SK-N-SH (cell line): ENCODE measurements around the gene CACNA1D. TPM values are rescaled to one million over a fixed set of nuclear protein-coding genes. Genes with fewer than 3 reads are reported as not detected.

Experiments used
- CTCF ChIA-PET: fragments of 300-600, 350-600 bp; formaldehyde crosslinking; extraction: SDS; loops from one replicate; lab custom pipeline; 2021; lab: Yijun Ruan, JAX
- POLR2A ChIA-PET: fragments of 350-600 bp; sonication (Branson Sonifier 250); formaldehyde crosslinking; extraction: SDS; loops from one replicate; lab custom pipeline; 2020; ENCODE audit warnings: antibody characterized with exemption, inconsistent platforms; lab: Yijun Ruan, JAX
- DNase-seq: peaks from one replicate; pipeline ENCODE4 v3.0.0; 2012
- H2AFZ ChIP-seq: fragments of 200-600 bp; sonication (generic); 2 replicates; pipeline ENCODE4 v1.8.1; 2016; ENCODE audit warnings: antibody characterized with exemption, mild to moderate bottlenecking, low read depth
- H3F3A ChIP-seq: fragments of 200-600 bp; sonication (generic); replicated peaks from 2 replicates; pipeline ENCODE3; 2016; ENCODE audit warnings: antibody characterized with exemption, mild to moderate bottlenecking; ENCODE audit not compliant: insufficient read depth
- H3K27ac ChIP-seq, 2 experiments: fragments of 200-500 bp in 1 of 2; fragments of 200-600 bp in 1 of 2; sonication (Bioruptor generic) in 1 of 2; sonication (generic), shearing (Covaris generic) in 1 of 2; 2 replicates each; pipeline versions ENCODE4 v1.5.1 to v1.6.1; 2014 to 2016; ENCODE audit warnings: low read depth in 2 of 2, inconsistent platforms in 1 of 2, low read length in 1 of 2, mild to moderate bottlenecking in 1 of 2, mixed read lengths in 1 of 2
- H3K27me3 ChIP-seq: fragments of 200-600 bp; sonication (generic), shearing (Covaris generic); 2 replicates; pipeline ENCODE4 v1.6.1; 2016; ENCODE audit warnings: mixed run types; ENCODE audit not compliant: insufficient read depth
- H3K36me3 ChIP-seq, 2 experiments: fragments of 200-500 bp in 1 of 2; fragments of 200-600 bp in 1 of 2; sonication (Bioruptor generic) in 1 of 2; sonication (generic) in 1 of 2; replicated peaks in 1 of 2; 2 replicates each; pipeline versions ENCODE3 to v1.5.1; 2014 to 2016; ENCODE audit warnings: low read length in 1 of 2, mild to moderate bottlenecking in 1 of 2; ENCODE audit not compliant: insufficient read depth in 2 of 2, control insufficient read depth in 1 of 2
- H3K4me1 ChIP-seq, 2 experiments: fragments of 200-500 bp in 1 of 2; fragments of 200-600 bp in 1 of 2; sonication (Bioruptor generic) in 1 of 2; sonication (generic), shearing (Covaris generic) in 1 of 2; 2 replicates each; pipeline versions ENCODE4 v1.5.1 to v1.6.1; 2014 to 2016; ENCODE audit warnings: low read depth in 1 of 2, low read length in 1 of 2, mixed run types in 1 of 2; ENCODE audit not compliant: insufficient read depth in 2 of 2, control insufficient read depth in 1 of 2
- H3K4me2 ChIP-seq: fragments of 200-600 bp; sonication (generic), shearing (Covaris generic); 2 replicates; pipeline ENCODE4 v1.6.1; 2017; ENCODE audit warnings: mixed run types
- H3K4me3 ChIP-seq, 2 experiments: fragments of 200-500 bp in 1 of 2; fragments of 200-600 bp in 1 of 2; sonication (Bioruptor generic) in 1 of 2; sonication (generic), shearing (Covaris generic) in 1 of 2; 2 replicates each; pipeline versions ENCODE4 v1.5.1 to v1.8.1; 2014 to 2016; ENCODE audit warnings: low read depth in 2 of 2, inconsistent platforms in 1 of 2, low read length in 1 of 2, mild to moderate bottlenecking in 1 of 2, mixed read lengths in 1 of 2, moderate library complexity in 1 of 2
- H3K79me2 ChIP-seq: fragments of 200-600 bp; sonication (generic); 2 replicates; pipeline ENCODE4 v1.8.1; 2017; ENCODE audit warnings: mild to moderate bottlenecking; ENCODE audit not compliant: insufficient read depth
- H3K9ac ChIP-seq: fragments of 200-600 bp; sonication (generic); 2 replicates; pipeline ENCODE4 v1.6.1; 2017; ENCODE audit warnings: mixed run types
- H3K9me2 ChIP-seq: fragments of 200-600 bp; sonication (generic); 2 replicates; pipeline ENCODE4 v1.6.1; 2017; ENCODE audit warnings: mixed run types
- H3K9me3 ChIP-seq: fragments of 200-600 bp; sonication (generic); 2 replicates; pipeline ENCODE4 v1.6.1; 2017; ENCODE audit warnings: mixed run types, mild to moderate bottlenecking, moderate library complexity
- H4K20me1 ChIP-seq: fragments of 200-600 bp; sonication (generic); 2 replicates; pipeline ENCODE4 v1.6.1; 2017; ENCODE audit warnings: mild to moderate bottlenecking, mixed run types; ENCODE audit not compliant: insufficient read depth
- CHD2 ChIP-seq: fragments of 150-350 bp; IDR thresholded peaks from 2 replicates; pipeline ENCODE4 v1.6.1; 2018; ENCODE audit warnings: low read length; ENCODE audit not compliant: partially characterized antibody
- EP300 ChIP-seq, 2 experiments: IDR thresholded peaks; 2 replicates each; pipeline versions ENCODE4 v1.4.0 to v1.6.1; 2012; ENCODE audit warnings: borderline replicate concordance in 1 of 2, low read depth in 1 of 2, low read length in 1 of 2
- GATA2 ChIP-seq: sonication (generic); formaldehyde crosslinking; IDR thresholded peaks from 2 replicates; pipeline ENCODE4 v1.5.0; 2020; ENCODE audit warnings: mild to moderate bottlenecking, missing genetic modification reagents
- MEF2A ChIP-seq: IDR thresholded peaks from 2 replicates; pipeline ENCODE4 v1.4.0; 2012; ENCODE audit warnings: low read depth, borderline replicate concordance
- MXI1 ChIP-seq: IDR thresholded peaks from 2 replicates; pipeline ENCODE4 v1.6.1; 2012; ENCODE audit warnings: mild to moderate bottlenecking, low read depth, low read length, improper control_type of control experiment
- NFIC ChIP-seq: IDR thresholded peaks from 2 replicates; pipeline ENCODE4 v1.4.0; 2012; ENCODE audit warnings: borderline replicate concordance
- NRF1 ChIP-seq: IDR thresholded peaks from 2 replicates; pipeline ENCODE4 v1.6.1; 2012; ENCODE audit warnings: low read depth, mild to moderate bottlenecking, low read length
- POLR2AphosphoS5 ChIP-seq: IDR thresholded peaks from 2 replicates; pipeline ENCODE4 v1.6.1; 2012; ENCODE audit warnings: low read depth, low read length
- RXRA ChIP-seq: IDR thresholded peaks from 2 replicates; pipeline ENCODE4 v1.4.0; 2012; ENCODE audit warnings: low read depth, mild to moderate bottlenecking, borderline replicate concordance
- SMC3 ChIP-seq: IDR thresholded peaks from 2 replicates; pipeline ENCODE4 v1.6.1; 2012; ENCODE audit warnings: low read depth, low read length, improper control_type of control experiment
- TAF1 ChIP-seq: IDR thresholded peaks from 2 replicates; pipeline ENCODE4 v1.6.1; 2012; ENCODE audit warnings: low read depth, mild to moderate bottlenecking, low read length, moderate library complexity, borderline replicate concordance
- TCF12 ChIP-seq: IDR thresholded peaks from 2 replicates; pipeline ENCODE4 v1.4.0; 2012
- TEAD4 ChIP-seq: IDR thresholded peaks from 2 replicates; pipeline ENCODE4 v1.4.0; 2012; ENCODE audit warnings: mild to moderate bottlenecking, borderline replicate concordance; ENCODE audit not compliant: insufficient read depth
- YY1 ChIP-seq: IDR thresholded peaks from 2 replicates; pipeline ENCODE4 v1.4.0; 2012; ENCODE audit warnings: low read depth, mild to moderate bottlenecking
- WGBS: methylation state at CpG from one replicate; pipeline ENCODE4 v1.1.6; 2017; ENCODE audit warnings: low lambda C conversion rate; 5-methylcytosine and 5-hydroxymethylcytosine counted together
- polyA plus RNA-seq, 3 experiments: library from polyadenylated mRNA; depleted of rRNA; stranded (reverse); fragments of >200 nt; gene quantifications; 2 replicates each; pipeline ENCODE4 v1.2.3, GENCODE V29; 2012
- TF ChIP-seq, protein P1 (sequence below): IDR thresholded peaks from 2 replicates; pipeline ENCODE4 v1.4.0; 2012; ENCODE audit warnings: low read depth, borderline replicate concordance
- TF ChIP-seq, protein P2 (sequence below): fragments of 150-350 bp; IDR thresholded peaks from 2 replicates; pipeline ENCODE4 v1.6.1; 2017; ENCODE audit warnings: antibody characterized with exemption, low read length, low read depth, borderline replicate concordance
- TF ChIP-seq, protein P3 (sequence below): IDR thresholded peaks from 2 replicates; pipeline ENCODE4 v1.4.0; 2012; ENCODE audit warnings: low read depth
- TF ChIP-seq, protein P4 (sequence below): IDR thresholded peaks from 2 replicates; pipeline ENCODE4 v1.6.1; 2012; ENCODE audit warnings: mild to moderate bottlenecking, low read depth, low read length, moderate library complexity

The CACNA1D gene
- polyA plus RNA-seq, 1 of the 3 experiments (the other 2 are of a cell fraction), result 0.12 TPM

DNA sequence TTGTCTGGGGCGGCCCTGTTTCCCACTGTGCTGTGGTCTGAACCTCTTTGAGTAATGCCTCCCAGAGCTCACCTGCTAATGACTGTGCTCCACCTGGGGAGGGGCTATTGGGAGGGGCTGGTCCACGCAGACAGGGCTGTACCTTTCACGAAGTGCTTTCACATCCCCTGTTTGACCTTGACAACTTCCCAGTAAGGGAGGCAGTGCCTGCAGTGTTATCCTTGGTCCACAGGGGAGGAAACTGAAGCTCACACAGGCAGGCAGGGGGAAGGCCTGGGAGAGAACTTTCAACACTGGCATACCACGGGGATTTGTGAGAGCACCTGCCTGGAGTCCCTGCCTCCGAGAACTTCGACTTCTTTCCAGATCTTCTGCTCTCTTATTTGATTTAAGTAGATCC lies 91.2 kb downstream of the CACNA1D start:
- Histone ChIP-seq H3K27ac (no peak overlapping the region), H3K4me2 (no peak overlapping the region), H3K79me2 (no peaks in the 10 kb centered on the region), H3K4me1 (peaks cover 0 to 8% of the 10 kb centered on the region in 2 experiments; a peak in 1 of 4 replicates), H3K27me3 (no peaks in the 10 kb centered on the region), H3F3A (no peaks in the 10 kb centered on the region), H3K9me3 (no peaks in the 10 kb centered on the region), H2AFZ (no peak overlapping the region), H3K9ac (no peak overlapping the region), H3K36me3 (no peaks in the 10 kb centered on the region), H4K20me1 (no peaks in the 10 kb centered on the region), H3K9me2 (no peaks in the 10 kb centered on the region), H3K4me3 (no peak overlapping the region)
- TF ChIP-seq RXRA (no peak), NRF1 (no peak), YY1 (no peak), MXI1 (no peak)
- ChIA-PET POLR2A (no interaction called here), CTCF (no interaction called here)
- 19% methylated on average over 6 of the region's 6 CpGs for WGBS
- no peak for DNase-seq

DNA sequence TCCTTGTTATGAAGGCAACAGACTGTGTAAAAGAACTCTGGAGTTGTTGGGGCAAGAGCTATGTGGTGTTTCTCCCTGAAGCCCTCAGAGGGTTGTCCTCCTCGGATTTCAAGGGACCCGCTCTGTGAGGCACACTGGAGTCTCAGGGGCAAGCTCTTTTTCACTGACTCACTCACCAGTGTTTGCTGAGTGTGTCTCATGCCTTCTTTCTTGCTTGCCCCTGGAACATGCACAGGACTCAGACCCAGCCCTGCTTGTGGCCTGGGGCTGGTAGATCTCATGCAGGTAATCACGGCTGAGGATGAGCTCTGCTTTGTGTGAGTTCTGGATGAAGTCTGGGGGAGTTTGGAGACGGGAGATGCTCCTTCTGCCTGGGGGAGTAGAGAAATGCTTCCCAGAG lies 93.7 kb downstream of the CACNA1D start:
- peaks cover 0 to 8% of the 10 kb centered on the region in 2 experiments; a peak in 1 of 4 replicates for H3K4me1 ChIP-seq
- 26% methylated on average over 3 of the region's 4 CpGs for WGBS
- H4K20me1 ChIP-seq, result no peaks in the 10 kb centered on the region
- no peaks in the 10 kb centered on the region for H3K79me2 ChIP-seq
- POLR2A ChIA-PET, result no interaction called here
- CTCF ChIA-PET, result interaction anchor here (2.4 kb wide), 1 partner anchor 10 kb away, joined by 7 read pairs; no protein-coding TSS in a partner anchor
- H3F3A ChIP-seq, result no peaks in the 10 kb centered on the region
- no peaks in the 10 kb centered on the region for H3K27me3 ChIP-seq
- no peak overlapping the region for H3K4me2 ChIP-seq
- no peak for DNase-seq
- TF ChIP-seq, protein P1, sequence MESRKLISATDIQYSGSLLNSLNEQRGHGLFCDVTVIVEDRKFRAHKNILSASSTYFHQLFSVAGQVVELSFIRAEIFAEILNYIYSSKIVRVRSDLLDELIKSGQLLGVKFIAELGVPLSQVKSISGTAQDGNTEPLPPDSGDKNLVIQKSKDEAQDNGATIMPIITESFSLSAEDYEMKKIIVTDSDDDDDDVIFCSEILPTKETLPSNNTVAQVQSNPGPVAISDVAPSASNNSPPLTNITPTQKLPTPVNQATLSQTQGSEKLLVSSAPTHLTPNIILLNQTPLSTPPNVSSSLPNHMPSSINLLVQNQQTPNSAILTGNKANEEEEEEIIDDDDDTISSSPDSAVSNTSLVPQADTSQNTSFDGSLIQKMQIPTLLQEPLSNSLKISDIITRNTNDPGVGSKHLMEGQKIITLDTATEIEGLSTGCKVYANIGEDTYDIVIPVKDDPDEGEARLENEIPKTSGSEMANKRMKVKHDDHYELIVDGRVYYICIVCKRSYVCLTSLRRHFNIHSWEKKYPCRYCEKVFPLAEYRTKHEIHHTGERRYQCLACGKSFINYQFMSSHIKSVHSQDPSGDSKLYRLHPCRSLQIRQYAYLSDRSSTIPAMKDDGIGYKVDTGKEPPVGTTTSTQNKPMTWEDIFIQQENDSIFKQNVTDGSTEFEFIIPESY, result no peak
- no peak for TF ChIP-seq MXI1
- no peak for TF ChIP-seq CHD2
- TF ChIP-seq EP300 (IDR thresholded peaks at IDR 0.05; ENCODE audit: borderline replicate concordance in 1 of 2, low read depth in 1 of 2, low read length in 1 of 2), result no peak
- no peak for TF ChIP-seq MEF2A
- TF ChIP-seq POLR2AphosphoS5, result no peak
- TF ChIP-seq TEAD4, result no peak
- TF ChIP-seq, protein P2, sequence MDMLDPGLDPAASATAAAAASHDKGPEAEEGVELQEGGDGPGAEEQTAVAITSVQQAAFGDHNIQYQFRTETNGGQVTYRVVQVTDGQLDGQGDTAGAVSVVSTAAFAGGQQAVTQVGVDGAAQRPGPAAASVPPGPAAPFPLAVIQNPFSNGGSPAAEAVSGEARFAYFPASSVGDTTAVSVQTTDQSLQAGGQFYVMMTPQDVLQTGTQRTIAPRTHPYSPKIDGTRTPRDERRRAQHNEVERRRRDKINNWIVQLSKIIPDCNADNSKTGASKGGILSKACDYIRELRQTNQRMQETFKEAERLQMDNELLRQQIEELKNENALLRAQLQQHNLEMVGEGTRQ, result no peak
- TF ChIP-seq YY1, result no peak
- no peak for TF ChIP-seq SMC3
- TF ChIP-seq, protein P3, sequence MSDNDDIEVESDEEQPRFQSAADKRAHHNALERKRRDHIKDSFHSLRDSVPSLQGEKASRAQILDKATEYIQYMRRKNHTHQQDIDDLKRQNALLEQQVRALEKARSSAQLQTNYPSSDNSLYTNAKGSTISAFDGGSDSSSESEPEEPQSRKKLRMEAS, result no peak
- no peak for TF ChIP-seq GATA2 (CRISPR knock-in tag)
- no peak for TF ChIP-seq TAF1
- TF ChIP-seq NFIC, result no peak
- no peak for TF ChIP-seq TCF12
- TF ChIP-seq, protein P4, sequence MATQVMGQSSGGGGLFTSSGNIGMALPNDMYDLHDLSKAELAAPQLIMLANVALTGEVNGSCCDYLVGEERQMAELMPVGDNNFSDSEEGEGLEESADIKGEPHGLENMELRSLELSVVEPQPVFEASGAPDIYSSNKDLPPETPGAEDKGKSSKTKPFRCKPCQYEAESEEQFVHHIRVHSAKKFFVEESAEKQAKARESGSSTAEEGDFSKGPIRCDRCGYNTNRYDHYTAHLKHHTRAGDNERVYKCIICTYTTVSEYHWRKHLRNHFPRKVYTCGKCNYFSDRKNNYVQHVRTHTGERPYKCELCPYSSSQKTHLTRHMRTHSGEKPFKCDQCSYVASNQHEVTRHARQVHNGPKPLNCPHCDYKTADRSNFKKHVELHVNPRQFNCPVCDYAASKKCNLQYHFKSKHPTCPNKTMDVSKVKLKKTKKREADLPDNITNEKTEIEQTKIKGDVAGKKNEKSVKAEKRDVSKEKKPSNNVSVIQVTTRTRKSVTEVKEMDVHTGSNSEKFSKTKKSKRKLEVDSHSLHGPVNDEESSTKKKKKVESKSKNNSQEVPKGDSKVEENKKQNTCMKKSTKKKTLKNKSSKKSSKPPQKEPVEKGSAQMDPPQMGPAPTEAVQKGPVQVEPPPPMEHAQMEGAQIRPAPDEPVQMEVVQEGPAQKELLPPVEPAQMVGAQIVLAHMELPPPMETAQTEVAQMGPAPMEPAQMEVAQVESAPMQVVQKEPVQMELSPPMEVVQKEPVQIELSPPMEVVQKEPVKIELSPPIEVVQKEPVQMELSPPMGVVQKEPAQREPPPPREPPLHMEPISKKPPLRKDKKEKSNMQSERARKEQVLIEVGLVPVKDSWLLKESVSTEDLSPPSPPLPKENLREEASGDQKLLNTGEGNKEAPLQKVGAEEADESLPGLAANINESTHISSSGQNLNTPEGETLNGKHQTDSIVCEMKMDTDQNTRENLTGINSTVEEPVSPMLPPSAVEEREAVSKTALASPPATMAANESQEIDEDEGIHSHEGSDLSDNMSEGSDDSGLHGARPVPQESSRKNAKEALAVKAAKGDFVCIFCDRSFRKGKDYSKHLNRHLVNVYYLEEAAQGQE, result no peak
- no peak for TF ChIP-seq RXRA
- H3K27ac ChIP-seq, result no peak overlapping the region
- H3K36me3 ChIP-seq, result no peaks in the 10 kb centered on the region
- H3K9me2 ChIP-seq, result no peaks in the 10 kb centered on the region
- no peak overlapping the region for H3K9ac ChIP-seq
- H3K9me3 ChIP-seq, result no peaks in the 10 kb centered on the region
- H2AFZ ChIP-seq, result no peak overlapping the region
- no peak overlapping the region for H3K4me3 ChIP-seq
